Subcutaneous adipose tissue (tissue), 4 donors: ENCODE results near the gene SOX15. TPM values are rescaled to one million over a fixed set of nuclear protein-coding genes. Genes with fewer than 3 reads are reported as not detected.

Experiments
- total RNA-seq, 4 donors: library from RNA; depleted of rRNA; stranded (reverse); fragments of >200 nt; gene quantifications; one replicate each; pipeline ENCODE4 v1.1.0, GENCODE V29; 2016
- TF ChIP-seq, protein P1 (sequence below): fragments of 450-650 bp; IDR thresholded peaks from one replicate; pipeline ENCODE4 v1.5.1; 2016; ENCODE audit warnings: low read depth, mild to moderate bottlenecking, control low read depth, antibody characterized with exemption, moderate library complexity

Gene SOX15
- total RNA-seq, 4 donors from 2014 or later, result 1.0 TPM; not detected in 3

DNA sequence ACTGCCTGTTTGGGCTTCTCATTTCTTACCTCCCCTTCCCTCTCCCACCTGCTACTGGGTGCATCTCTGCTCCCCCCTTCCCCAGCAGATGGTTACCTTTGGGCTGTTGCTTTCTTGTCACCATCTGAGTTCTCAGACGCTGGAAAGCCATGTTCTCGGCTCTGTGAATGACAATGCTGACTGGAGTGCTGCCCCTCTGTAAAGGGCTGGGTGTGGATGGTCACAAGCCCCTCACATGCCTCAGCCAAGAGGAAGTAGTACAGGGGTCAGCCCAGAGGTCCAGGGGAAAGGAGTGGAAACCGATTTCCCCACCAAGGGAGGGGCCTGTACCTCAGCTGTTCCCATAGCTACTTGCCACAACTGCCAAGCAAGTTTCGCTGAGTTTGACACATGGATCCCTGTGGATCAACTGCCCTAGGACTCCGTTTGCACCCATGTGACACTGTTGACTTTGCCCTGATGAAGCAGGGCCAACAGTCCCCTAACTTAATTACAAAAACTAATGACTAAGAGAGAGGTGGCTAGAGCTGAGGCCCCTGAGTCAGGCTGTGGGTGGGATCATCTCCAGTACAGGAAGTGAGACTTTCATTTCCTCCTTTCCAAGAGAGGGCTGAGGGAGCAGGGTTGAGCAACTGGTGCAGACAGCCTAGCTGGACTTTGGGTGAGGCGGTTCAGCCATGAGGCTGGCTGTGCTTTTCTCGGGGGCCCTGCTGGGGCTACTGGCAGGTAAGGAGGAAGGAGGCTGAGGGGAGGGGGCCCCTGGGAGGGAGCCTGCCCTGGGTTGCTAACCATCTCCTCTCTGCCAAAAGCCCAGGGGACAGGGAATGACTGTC is 10.7 kb downstream of the SOX15 start, which contains the start of gene CD68:
TSS of gene CD68 (plus strand) at position 638 of the 833 bp plus-strand sequence. CDS start at position 678, 40 bp downstream.
- TF ChIP-seq, protein P1, sequence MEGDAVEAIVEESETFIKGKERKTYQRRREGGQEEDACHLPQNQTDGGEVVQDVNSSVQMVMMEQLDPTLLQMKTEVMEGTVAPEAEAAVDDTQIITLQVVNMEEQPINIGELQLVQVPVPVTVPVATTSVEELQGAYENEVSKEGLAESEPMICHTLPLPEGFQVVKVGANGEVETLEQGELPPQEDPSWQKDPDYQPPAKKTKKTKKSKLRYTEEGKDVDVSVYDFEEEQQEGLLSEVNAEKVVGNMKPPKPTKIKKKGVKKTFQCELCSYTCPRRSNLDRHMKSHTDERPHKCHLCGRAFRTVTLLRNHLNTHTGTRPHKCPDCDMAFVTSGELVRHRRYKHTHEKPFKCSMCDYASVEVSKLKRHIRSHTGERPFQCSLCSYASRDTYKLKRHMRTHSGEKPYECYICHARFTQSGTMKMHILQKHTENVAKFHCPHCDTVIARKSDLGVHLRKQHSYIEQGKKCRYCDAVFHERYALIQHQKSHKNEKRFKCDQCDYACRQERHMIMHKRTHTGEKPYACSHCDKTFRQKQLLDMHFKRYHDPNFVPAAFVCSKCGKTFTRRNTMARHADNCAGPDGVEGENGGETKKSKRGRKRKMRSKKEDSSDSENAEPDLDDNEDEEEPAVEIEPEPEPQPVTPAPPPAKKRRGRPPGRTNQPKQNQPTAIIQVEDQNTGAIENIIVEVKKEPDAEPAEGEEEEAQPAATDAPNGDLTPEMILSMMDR, result no peak

DNA sequence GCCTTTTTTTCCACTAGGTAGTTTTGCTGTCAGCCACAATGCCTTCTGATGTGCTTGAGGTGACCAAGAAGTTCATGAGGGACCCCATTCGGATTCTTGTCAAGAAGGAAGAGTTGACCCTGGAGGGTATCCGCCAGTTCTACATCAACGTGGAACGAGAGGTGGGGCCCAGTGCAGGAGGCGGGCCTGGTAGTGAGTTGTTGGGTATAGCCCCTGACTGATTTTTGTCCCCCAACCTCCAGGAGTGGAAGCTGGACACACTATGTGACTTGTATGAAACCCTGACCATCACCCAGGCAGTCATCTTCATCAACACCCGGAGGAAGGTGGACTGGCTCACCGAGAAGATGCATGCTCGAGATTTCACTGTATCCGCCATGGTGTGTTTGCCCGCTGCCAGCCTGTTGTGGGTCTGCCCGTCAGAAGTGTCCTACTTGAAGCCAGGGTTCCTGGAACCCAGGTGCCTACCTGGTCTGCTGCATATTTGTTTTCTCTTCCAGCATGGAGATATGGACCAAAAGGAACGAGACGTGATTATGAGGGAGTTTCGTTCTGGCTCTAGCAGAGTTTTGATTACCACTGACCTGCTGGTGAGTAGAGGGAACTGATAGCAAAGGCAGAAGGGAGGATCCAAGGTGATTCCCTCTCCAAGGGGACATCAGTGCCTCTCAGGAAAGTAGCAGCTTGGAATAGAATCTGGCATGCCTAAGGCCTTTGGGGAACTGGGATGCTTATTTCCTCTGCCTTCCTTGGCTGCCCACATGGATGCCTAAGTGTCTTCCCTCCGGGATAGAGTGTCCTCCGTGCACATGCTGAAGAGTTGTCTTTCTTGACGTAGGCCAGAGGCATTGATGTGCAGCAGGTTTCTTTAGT is 12.3 kb downstream of the SOX15 start:
- TF ChIP-seq, protein P1, result no peak

DNA sequence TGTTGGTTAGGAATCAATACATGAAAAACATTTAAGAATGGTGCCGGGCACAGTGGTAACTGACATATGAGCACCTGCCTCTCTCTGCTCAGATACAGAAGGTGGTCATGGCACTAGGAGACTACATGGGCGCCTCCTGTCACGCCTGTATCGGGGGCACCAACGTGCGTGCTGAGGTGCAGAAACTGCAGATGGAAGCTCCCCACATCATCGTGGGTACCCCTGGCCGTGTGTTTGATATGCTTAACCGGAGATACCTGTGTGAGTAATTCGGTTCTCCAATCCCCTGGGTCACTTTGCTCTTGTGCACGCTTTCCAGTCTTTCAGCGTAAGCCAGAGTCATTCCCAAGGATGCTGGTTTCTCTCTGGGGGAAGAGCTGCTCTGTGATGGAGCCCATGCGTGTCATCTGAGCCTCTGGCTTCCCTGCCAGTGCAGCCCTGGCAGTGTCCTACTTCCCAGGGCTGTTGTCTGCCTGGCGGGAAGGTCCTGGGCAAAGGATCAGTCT is 13.4 kb downstream of the SOX15 start:
- TF ChIP-seq, protein P1, result no peak

DNA sequence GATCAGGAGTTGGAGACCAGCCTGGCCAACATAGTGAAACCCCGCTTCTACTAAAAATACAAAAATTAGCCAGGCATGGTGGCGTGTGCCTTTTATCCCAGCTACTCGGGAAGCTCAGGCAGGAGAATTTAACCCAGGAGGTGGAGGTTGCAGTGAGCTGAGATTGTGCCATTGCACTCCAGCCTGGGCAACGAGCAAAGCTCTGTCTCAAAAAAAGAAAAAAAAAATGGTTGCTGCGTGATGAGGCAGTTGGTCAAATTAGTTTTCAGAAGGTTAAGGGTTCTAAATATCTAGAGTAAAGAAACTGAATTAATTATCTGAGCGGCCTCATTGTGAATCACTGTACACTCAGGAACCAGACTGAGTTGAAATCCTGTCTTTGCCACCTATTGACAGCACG is 13.9 kb downstream of the SOX15 start:
- TF ChIP-seq, protein P1, result no peak

DNA sequence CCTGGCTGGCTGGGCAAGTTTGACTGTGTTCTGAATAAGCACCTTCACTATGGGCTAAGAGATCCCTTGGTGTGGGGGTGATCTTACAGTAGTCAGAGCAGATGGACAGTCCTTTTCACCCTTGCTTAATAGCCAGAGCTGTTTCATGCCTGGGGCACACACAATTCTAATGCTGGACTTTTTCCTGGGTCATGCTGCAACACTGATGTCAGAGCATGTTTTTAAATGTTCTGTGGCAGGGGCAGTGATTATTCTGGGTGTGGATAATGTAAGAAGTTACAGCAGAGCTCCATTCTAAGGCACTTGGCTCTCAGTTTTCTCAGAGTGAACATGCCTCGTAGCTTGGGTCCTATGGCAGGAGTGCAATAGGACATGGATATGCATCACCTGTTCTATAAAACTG is 14.4 kb downstream of the SOX15 start:
- TF ChIP-seq, protein P1, result no peak

DNA sequence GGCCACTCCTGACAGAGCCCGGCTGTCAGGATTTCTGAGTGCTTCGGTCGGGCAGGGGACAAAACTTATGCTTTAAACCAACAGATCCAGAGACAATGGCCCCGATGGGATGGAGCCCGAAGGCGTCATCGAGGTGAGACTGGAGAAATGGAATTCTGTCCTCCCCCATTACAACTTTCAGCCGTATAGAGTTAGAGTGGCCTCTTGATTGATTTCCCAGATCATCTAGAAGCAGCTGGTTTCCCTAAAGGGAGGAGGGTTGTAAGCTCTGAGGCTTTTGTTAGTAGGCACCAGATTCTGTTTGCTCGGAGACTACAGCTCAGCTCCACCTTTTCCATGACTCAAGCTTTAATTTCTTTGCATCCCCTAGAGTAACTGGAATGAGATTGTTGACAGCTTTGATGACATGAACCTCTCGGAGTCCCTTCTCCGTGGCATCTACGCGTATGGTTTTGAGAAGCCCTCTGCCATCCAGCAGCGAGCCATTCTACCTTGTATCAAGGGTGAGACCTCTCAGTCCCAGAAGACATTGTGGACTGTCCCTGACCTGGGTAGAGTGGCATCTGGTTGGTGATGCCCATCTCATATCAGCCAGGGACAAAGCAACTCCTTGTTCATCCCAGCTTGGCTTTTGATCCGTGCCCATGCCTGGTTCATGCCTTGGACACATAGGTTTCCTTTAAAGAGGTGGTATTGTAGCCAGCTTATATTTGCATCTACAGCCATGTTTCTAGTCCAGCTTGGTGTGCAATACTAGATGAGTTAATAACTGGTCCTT is 15.5 kb downstream of the SOX15 start:
- TF ChIP-seq, protein P1, result no peak
